ENCODE data around the gene APBB2.

The APBB2 gene

GRCh38 chr4:41146716-41147506 is 67.4 kb downstream of the APBB2 start:
- no peak for DNase-seq
- in situ Hi-C loops (cut with MboI; ENCODE audit: low pct_unique_long_range_greater_than_20kb, low sequenced_read_pairs): no loop called here

- no peak for DNase-seq
- in situ Hi-C loops (cut with MboI; ENCODE audit: low pct_unique_long_range_greater_than_20kb, low sequenced_read_pairs): no loop called here
These were observed 68.1 kb downstream of the APBB2 start for GRCh38 chr4:41146196-41146595.

- no peak for DNase-seq
These were observed 68.7 kb downstream of the APBB2 start for GRCh38 chr4:41145571-41146078.

GRCh38 chr4:41144812-41145211 is 69.5 kb downstream of the APBB2 start:
- in situ Hi-C loops (cut with MboI; ENCODE audit: low pct_unique_long_range_greater_than_20kb, low sequenced_read_pairs): no loop called here
- no peak for DNase-seq

More at GRCh38 chr4:41145571-41146078, 68.7 kb downstream of the APBB2 start:
- in situ Hi-C loops (cut with MboI; ENCODE audit: low pct_unique_long_range_greater_than_20kb, low sequenced_read_pairs): no loop called here

GRCh38 chr4:41144040-41144379 is 70.3 kb downstream of the APBB2 start:
- in situ Hi-C loops (cut with MboI; ENCODE audit: low pct_unique_long_range_greater_than_20kb, low sequenced_read_pairs): no loop called here
- no peak for DNase-seq

GRCh38 chr4:41143311-41144039 is 70.9 kb downstream of the APBB2 start:
- in situ Hi-C loops (cut with MboI; ENCODE audit: low pct_unique_long_range_greater_than_20kb, low sequenced_read_pairs): no loop called here
- DNase-seq: no peak

- DNase-seq: no peak
These were observed 71.7 kb downstream of the APBB2 start for GRCh38 chr4:41142376-41143310.

GRCh38 chr4:41141900-41142299 is 72.4 kb downstream of the APBB2 start:
- no peak for DNase-seq
- in situ Hi-C loops (cut with MboI; ENCODE audit: low pct_unique_long_range_greater_than_20kb, low sequenced_read_pairs): no loop called here

More at GRCh38 chr4:41142376-41143310, 71.7 kb downstream of the APBB2 start:
- in situ Hi-C loops (cut with MboI; ENCODE audit: low pct_unique_long_range_greater_than_20kb, low sequenced_read_pairs): no loop called here

- DNase-seq: no peak
- in situ Hi-C loops (cut with MboI; ENCODE audit: low pct_unique_long_range_greater_than_20kb, low sequenced_read_pairs): no loop called here
These were observed 73.9 kb downstream of the APBB2 start for GRCh38 chr4:41140410-41140809.

GRCh38 chr4:41137879-41138278 is 76.5 kb downstream of the APBB2 start:
- DNase-seq: no peak
- in situ Hi-C loops (cut with MboI; ENCODE audit: low pct_unique_long_range_greater_than_20kb, low sequenced_read_pairs): no loop called here

- no peak for DNase-seq
- in situ Hi-C loops (cut with MboI; ENCODE audit: low pct_unique_long_range_greater_than_20kb, low sequenced_read_pairs): no loop called here
These were observed 77.9 kb downstream of the APBB2 start for GRCh38 chr4:41136456-41136855.

- in situ Hi-C loops (cut with MboI; ENCODE audit: low pct_unique_long_range_greater_than_20kb, low sequenced_read_pairs): no loop called here
- DNase-seq: no peak
These were observed 78.5 kb downstream of the APBB2 start for GRCh38 chr4:41135801-41136200.

- in situ Hi-C loops (cut with MboI; ENCODE audit: low pct_unique_long_range_greater_than_20kb, low sequenced_read_pairs): no loop called here
- no peak for DNase-seq
These were observed 79.8 kb downstream of the APBB2 start for GRCh38 chr4:41134581-41134980.

GRCh38 chr4:41133454-41134018 is 80.8 kb downstream of the APBB2 start:
- no peak for DNase-seq
- in situ Hi-C loops (cut with MboI; ENCODE audit: low pct_unique_long_range_greater_than_20kb, low sequenced_read_pairs): no loop called here

GRCh38 chr4:41132055-41132683 is 82.2 kb downstream of the APBB2 start:
- in situ Hi-C loops (cut with MboI; ENCODE audit: low pct_unique_long_range_greater_than_20kb, low sequenced_read_pairs): no loop called here
- no peak for DNase-seq

GRCh38 chr4:41129936-41130440 is 84.4 kb downstream of the APBB2 start:
- DNase-seq: no peak
- in situ Hi-C loops (cut with MboI; ENCODE audit: low pct_unique_long_range_greater_than_20kb, low sequenced_read_pairs): no loop called here

GRCh38 chr4:41129128-41129754 is 85.1 kb downstream of the APBB2 start:
- in situ Hi-C loops (cut with MboI; ENCODE audit: low pct_unique_long_range_greater_than_20kb, low sequenced_read_pairs): no loop called here
- DNase-seq: no peak

Data from KBM-7 (cell line).